ENCODE measurements around the gene NOS2.

DNA sequence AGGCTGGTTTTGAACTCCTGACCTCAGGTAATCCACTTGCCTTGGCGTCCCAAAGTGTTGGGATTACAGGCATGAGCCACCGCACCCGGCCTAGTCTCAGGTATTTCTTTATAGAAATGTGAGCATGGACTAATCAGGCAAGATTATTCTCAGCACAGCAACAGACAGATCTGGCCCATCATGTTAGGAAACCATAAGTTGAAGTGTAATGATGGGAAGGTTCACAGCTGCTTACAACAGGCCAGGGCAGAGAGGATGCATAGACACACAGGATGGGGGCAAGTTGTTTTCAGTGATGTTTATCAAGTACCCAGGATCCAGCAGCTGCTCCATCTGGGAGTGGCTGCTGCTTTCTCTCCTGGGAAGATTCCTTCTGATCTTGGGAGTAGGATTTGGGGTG, 16.6 kb upstream of the NOS2 start:
- TF ChIP-seq, protein P1, sequence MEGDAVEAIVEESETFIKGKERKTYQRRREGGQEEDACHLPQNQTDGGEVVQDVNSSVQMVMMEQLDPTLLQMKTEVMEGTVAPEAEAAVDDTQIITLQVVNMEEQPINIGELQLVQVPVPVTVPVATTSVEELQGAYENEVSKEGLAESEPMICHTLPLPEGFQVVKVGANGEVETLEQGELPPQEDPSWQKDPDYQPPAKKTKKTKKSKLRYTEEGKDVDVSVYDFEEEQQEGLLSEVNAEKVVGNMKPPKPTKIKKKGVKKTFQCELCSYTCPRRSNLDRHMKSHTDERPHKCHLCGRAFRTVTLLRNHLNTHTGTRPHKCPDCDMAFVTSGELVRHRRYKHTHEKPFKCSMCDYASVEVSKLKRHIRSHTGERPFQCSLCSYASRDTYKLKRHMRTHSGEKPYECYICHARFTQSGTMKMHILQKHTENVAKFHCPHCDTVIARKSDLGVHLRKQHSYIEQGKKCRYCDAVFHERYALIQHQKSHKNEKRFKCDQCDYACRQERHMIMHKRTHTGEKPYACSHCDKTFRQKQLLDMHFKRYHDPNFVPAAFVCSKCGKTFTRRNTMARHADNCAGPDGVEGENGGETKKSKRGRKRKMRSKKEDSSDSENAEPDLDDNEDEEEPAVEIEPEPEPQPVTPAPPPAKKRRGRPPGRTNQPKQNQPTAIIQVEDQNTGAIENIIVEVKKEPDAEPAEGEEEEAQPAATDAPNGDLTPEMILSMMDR (optimal IDR thresholded peaks at IDR 0.05 in 1 of 3, IDR thresholded peaks at IDR 0.05 in 1 of 3, conservative IDR thresholded peaks at IDR 0.05 in 1 of 3; ENCODE audit: extremely low read depth in 1 of 3, insufficient read depth in 2 of 3, low read length in 3 of 3), result no peak
- TF ChIP-seq EZH2 (IDR thresholded peaks at IDR 0.05; ENCODE audit: low read length), result no peak
